Kidney epithelial cell (primary cell): Measurements from ENCODE around the gene PTX4. TPM values are rescaled to one million over a fixed set of nuclear protein-coding genes. Genes with fewer than 3 reads are reported as not detected.

Experiments used
- DNase-seq: peaks from one replicate; pipeline ENCODE4 v3.0.0-alpha.2; 2010; ENCODE audit warnings: low read depth
- H3K27me3 ChIP-seq: 2 replicates; pipeline ENCODE4 v1.6.0; 2011; ENCODE audit warnings: low read length; ENCODE audit not compliant: control insufficient read depth, insufficient read depth
- H3K36me3 ChIP-seq: 2 replicates; pipeline ENCODE4 v1.5.1; 2011; ENCODE audit warnings: low read length; ENCODE audit not compliant: control insufficient read depth, insufficient read depth
- H3K4me3 ChIP-seq: 2 replicates; pipeline ENCODE4 v1.5.1; 2011; ENCODE audit warnings: low read depth, mild to moderate bottlenecking, control low read depth, low read length
- total RNA-seq: library from RNA; depleted of rRNA; stranded (reverse); fragments of >200 nt; gene quantifications from 2 replicates; pipeline ENCODE4 v1.2.3, GENCODE V29; 2015
- TF ChIP-seq, protein P1 (sequence below): IDR thresholded peaks from 2 replicates; pipeline ENCODE4 v1.5.1; 2011; ENCODE audit warnings: mild to moderate bottlenecking, moderate library complexity, low read length, control low read depth, inconsistent platforms; ENCODE audit not compliant: insufficient read depth, poor library complexity, severe bottlenecking

PTX4 gene
- total RNA-seq, 1 donor from 2014 or later, result not detected

GRCh38 chr16:1464894-1465566 is 23.7 kb downstream of the PTX4 start:
- TF ChIP-seq, protein P1, sequence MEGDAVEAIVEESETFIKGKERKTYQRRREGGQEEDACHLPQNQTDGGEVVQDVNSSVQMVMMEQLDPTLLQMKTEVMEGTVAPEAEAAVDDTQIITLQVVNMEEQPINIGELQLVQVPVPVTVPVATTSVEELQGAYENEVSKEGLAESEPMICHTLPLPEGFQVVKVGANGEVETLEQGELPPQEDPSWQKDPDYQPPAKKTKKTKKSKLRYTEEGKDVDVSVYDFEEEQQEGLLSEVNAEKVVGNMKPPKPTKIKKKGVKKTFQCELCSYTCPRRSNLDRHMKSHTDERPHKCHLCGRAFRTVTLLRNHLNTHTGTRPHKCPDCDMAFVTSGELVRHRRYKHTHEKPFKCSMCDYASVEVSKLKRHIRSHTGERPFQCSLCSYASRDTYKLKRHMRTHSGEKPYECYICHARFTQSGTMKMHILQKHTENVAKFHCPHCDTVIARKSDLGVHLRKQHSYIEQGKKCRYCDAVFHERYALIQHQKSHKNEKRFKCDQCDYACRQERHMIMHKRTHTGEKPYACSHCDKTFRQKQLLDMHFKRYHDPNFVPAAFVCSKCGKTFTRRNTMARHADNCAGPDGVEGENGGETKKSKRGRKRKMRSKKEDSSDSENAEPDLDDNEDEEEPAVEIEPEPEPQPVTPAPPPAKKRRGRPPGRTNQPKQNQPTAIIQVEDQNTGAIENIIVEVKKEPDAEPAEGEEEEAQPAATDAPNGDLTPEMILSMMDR, result no peak
- no peaks in the 10 kb centered on the region for H3K36me3 ChIP-seq
- DNase-seq, result no peak
- no peaks in the 10 kb centered on the region for H3K27me3 ChIP-seq
- no peak overlapping the region for H3K4me3 ChIP-seq

DNA sequence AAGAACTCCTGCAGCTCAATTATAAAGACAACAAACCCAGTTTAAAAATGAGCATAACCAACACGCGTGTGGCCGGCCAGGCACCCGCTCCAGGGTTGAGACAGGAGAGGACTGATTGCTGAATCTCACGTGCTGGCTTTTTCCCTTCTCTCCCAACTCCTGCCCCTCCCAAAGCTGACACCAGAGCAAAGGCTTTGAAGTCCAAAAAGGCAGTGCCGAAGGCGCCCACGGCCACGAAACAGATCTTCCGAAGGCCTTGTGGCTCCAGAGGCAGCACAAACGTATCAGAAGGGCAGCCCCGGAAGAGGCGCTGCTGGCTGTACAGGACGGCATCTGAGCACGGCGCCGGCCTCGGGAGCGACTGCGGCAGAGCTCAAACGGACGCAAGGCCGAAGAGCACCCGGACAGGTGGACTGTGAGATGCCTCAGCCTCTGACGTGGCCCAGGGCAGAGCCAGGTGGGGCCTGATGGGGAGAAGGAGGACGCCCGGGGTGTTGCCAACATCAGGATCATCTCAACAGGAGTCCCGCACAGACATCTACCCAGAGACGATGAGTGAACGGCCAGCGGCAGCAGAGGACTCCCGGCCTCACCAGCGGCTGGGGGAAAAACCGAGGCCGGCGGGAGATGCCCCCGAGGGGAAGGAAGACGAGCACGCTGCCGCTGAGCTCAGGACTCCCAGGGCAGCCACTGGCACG is 24.4 kb downstream of the PTX4 start:
- H3K27me3 ChIP-seq, result no peaks in the 10 kb centered on the region
- DNase-seq, result no peak
- no peak overlapping the region for H3K4me3 ChIP-seq
- TF ChIP-seq, protein P1, result no peak
- H3K36me3 ChIP-seq, result no peaks in the 10 kb centered on the region

DNA sequence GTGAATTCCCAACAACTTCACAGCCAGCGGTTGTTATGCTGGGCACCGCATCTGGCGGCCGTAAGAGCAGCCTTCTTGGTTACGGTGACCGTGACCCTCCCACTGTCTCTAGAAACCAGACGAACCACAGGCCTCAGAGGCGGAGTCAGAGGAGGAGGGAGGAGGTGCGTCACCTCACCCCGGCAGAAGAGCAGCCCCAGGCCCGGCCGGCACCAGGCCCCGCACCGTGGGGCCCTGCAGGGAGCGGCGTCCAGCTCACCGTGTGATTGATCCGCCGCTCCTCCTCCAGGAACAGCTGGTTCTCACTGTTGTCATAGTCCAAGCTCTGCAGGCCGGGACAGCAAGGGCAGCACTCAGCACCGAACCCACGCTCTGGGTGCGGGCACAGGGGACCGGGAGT is 27.6 kb downstream of the PTX4 start:
- Histone ChIP-seq H3K36me3 (no peaks in the 10 kb centered on the region), H3K4me3 (no peak overlapping the region), H3K27me3 (no peaks in the 10 kb centered on the region)
- TF ChIP-seq, protein P1, result no peak
- no peak for DNase-seq

GRCh38 chr16:1460602-1461138 is 28.1 kb downstream of the PTX4 start:
- Histone ChIP-seq H3K36me3 (no peaks in the 10 kb centered on the region), H3K27me3 (no peaks in the 10 kb centered on the region), H3K4me3 (no peak overlapping the region)
- TF ChIP-seq, protein P1, result no peak
- DNase-seq, result no peak

- no peak for DNase-seq
- no peak overlapping the region for H3K4me3 ChIP-seq
- H3K36me3 ChIP-seq, result no peaks in the 10 kb centered on the region
- TF ChIP-seq, protein P1, result no peak
- no peaks in the 10 kb centered on the region for H3K27me3 ChIP-seq
Measured at GRCh38 chr16:1459967-1460366, 28.8 kb downstream of the PTX4 start.
